ENCODE data around the gene ACBD6.

GRCh38 chr1:180486092-180486491 lies 16.3 kb downstream of the ACBD6 start:
- TF ChIP-seq, protein P1, sequence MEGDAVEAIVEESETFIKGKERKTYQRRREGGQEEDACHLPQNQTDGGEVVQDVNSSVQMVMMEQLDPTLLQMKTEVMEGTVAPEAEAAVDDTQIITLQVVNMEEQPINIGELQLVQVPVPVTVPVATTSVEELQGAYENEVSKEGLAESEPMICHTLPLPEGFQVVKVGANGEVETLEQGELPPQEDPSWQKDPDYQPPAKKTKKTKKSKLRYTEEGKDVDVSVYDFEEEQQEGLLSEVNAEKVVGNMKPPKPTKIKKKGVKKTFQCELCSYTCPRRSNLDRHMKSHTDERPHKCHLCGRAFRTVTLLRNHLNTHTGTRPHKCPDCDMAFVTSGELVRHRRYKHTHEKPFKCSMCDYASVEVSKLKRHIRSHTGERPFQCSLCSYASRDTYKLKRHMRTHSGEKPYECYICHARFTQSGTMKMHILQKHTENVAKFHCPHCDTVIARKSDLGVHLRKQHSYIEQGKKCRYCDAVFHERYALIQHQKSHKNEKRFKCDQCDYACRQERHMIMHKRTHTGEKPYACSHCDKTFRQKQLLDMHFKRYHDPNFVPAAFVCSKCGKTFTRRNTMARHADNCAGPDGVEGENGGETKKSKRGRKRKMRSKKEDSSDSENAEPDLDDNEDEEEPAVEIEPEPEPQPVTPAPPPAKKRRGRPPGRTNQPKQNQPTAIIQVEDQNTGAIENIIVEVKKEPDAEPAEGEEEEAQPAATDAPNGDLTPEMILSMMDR (conservative IDR thresholded peaks at IDR 0.05; ENCODE audit: low read length): peak; percentile 34
- no peak for TF ChIP-seq EZH2phosphoT487 (IDR thresholded peaks at IDR 0.05; ENCODE audit: borderline replicate concordance)
